Endothelial cell of hepatic sinusoid (primary cell): ENCODE data around the gene PHACTR3.

ENCODE experiments used
- in situ Hi-C: cut with HindIII; loops from 2 replicates; pipeline ENCODE4 v1.10.0; 2017; ENCODE audit warnings: low sequenced_read_pairs

Gene PHACTR3

GRCh38 chr20:59688999-59689398, 84.7 kb downstream of the PHACTR3 start:
- in situ Hi-C loops, result no loop called here

DNA sequence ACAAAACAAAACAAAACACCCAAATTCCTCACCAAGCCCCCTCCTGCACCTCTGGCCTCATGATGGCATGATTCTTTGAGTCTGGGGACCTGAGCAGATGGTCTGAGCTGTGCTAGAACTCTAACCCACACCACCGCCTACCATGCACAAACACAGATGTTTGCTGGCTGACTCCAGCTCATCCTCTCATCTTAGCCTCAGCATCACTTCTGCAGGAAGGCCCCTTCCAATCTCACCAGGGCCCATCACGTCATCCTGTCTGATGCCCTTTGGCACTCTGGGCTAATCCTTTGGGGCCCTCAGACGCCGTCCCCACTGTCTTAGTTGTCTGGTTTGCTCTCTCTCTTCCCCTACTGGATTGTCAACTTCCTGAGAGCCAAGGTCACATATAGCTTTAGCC, 85.8 kb downstream of the PHACTR3 start:
- in situ Hi-C loops, result no loop called here

DNA sequence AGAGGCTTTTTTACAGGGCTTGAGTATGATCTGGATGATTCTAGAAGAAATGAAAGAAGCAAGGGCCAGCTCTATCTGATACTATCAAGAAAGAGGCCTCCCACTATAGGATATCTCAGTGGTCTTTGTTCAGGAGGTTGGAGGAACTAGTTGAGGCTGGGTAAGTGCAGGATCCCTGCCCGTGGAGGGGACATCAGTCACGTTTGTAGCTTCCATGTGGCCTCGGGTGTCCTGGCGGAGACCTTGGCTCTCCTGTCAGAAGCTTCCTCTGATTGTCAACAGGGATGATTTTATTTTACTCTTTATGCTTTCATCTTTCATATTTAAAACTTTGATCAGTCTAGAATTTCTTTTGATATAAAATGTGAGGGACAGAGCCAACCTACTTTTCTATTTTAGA, 86.6 kb downstream of the PHACTR3 start:
- in situ Hi-C loops, result no loop called here

GRCh38 chr20:59692139-59692538, 87.8 kb downstream of the PHACTR3 start:
- in situ Hi-C loops, result no loop called here

- in situ Hi-C loops, result no loop called here
Measured at GRCh38 chr20:59693587-59693986, 89.2 kb downstream of the PHACTR3 start.

DNA sequence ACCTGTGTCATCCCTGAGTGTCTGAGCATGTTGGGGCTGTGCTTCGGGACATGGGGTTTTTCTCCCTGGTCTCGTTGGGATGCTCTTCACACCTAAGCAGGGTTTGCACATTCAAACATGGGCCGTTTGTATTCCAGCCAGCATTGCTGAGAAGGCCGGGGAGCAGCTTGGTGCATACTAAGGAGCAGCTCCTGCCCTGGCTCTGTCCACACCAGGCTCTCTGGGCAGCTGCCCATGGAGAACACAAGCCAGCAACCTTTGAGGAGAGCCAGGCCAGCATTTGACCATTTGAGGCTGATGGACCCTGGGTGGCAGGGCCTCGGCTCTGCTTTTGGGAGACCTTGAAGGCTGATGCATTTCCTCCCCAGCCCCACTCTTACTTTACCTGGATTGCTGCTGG, 92.1 kb downstream of the PHACTR3 start:
- in situ Hi-C loops, result no loop called here

DNA sequence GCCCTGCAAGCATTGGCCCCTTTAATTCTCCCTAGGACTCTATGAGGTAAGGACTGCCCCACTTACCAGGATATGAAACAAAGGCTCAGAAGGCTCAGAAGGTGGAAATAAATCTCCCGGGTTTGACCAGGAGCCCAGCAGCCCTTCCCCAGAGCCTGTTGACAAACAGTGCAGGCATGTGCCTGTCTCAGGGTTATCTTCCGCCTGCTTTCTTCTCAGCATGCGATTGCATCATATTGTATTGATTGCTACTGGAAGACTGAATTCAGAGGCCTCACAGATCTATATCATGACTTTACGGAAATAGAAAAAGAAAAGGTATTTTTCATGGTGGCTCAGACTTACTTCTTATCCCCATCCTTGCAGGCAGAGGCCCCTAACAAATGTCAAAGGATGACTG, 92.7 kb downstream of the PHACTR3 start:
- in situ Hi-C loops, result no loop called here

DNA sequence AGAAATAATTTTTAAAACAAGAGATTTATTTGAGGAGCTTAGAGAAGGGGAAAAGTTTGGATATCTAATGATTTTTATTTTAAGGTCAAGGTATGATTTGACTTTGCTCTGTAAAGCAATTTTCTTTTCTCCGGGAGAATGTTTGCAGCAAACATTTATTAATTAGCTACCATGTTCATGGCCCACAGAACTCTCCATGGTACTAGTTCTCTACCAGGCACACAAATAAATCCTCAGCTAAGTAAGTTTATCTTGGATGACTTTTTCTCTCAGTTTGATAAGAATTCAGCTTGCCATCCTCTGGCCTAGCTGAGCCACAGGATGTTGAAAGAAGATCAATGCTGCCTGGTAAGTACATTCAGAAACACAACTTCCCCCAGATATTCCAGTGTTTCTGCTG, 94.3 kb downstream of the PHACTR3 start:
- in situ Hi-C loops, result no loop called here

DNA sequence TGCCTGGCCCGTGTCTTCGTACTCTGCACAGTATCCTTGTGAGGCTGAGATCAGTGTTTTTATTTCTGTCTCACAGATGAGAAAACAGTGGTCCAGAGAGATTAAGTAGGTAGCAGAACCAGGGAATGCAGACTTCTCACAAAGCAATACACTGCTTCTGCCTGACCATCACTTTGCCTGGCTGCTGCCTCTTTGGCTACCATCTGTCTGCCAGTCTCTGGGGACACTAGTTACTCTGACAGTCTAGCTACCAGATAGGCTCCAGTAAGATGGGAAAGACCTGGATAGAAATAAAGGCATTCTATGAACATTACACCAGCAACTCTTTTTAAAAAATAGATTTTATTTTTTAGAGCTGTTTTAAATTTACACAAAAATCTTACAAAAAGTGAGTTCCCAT, 96.9 kb downstream of the PHACTR3 start:
- in situ Hi-C loops, result no loop called here

DNA sequence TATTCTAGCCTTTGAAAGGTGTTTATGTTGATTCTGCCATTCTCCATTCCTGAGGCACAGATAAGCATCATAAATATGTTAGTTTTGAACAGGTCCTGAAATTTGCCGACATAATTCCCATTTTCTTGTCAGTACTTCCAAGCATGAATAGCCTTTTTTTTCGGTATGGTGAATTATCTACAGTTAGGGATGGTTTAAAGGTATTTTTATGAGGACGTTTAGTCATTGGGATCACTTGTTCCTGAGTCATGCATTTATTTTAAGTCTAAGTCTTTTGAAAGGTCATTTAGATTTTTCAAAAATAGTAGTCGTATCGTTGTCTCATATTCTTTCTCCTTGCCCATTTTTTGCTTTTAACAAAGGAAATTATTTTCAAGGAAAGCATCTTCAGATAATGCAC, 98.7 kb downstream of the PHACTR3 start:
- in situ Hi-C loops, result no loop called here

DNA sequence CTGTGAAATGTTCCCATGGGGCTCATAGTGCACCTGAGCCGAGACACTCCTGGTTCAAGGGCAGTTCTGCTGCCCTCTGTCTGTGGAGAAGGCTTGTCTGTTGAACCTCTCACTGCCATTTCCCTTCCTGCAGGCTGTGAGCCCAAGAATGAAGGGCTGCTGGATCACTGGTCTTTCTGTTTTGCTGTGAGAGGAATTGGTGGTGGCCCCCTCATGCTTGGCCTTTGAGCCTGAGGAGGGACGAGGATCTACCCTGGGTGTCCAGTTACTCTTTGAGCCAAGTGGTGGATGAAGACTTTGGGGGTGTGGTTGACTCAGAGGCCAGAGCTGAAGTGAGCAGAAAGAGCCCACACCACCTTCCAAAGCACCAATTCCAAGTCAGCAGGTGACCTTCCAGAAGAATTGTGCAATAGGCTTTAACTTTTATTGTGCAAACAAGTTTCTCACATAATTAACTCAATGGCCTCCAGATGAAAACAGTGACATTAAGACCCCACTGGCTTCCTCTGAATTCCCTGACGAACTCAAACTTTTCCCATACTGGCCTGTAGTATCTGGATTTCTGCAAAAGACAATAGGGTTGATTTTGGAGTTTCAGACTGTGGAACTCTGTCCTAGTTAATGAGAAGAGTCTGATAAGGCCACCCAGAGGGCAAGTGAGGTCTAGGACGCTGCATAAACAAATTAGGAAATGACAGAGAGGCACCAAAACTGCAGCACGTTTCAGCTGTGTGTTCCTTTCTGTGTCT, 101.5 kb downstream of the PHACTR3 start:
- in situ Hi-C loops, result no loop called here

GRCh38 chr20:59706400-59706693, 102.0 kb downstream of the PHACTR3 start:
- in situ Hi-C loops, result no loop called here

- in situ Hi-C loops, result no loop called here
Measured at GRCh38 chr20:59708326-59708725, 104.0 kb downstream of the PHACTR3 start.

DNA sequence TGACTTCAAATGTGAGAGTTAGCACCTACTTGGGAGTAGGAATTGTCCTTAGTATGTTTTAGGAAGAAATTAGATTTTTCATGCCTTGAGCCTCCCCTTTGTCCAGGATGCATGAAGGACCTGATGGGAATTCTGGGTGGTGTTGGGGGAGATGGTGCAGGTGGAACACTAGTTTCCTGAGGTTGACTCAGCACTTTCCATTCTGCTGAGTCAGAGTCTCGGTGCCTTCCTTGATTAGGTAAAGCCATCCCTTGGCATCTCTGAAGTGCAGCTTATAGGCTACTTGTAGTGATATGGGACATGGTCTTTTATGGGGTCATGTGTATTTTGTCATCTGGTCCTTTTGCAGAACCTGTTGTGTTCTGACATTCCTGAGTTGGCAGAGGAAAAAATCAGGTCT, 105.3 kb downstream of the PHACTR3 start:
- in situ Hi-C loops, result no loop called here

GRCh38 chr20:59718071-59718470, 113.7 kb downstream of the PHACTR3 start:
- in situ Hi-C loops, result no loop called here

DNA sequence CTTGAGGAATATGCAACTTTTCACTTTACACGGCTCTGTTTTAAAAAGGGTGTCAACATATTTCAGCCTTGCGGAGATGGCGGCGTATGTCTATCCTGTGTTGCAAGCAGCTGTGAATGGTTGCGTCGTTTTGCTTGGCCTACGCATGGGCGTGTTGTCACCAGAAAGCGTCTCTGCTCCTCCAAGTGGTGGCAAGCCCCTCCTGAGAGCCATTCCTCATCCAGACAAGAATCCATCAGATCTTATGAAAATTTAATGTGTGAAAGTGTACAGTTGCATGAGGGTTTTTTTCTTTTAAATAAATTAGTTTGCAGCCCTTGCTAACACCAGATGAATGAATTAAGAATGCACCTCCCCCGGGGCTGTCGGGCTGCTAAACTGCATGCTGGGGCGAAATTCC, 114.4 kb downstream of the PHACTR3 start:
- in situ Hi-C loops, result no loop called here

DNA sequence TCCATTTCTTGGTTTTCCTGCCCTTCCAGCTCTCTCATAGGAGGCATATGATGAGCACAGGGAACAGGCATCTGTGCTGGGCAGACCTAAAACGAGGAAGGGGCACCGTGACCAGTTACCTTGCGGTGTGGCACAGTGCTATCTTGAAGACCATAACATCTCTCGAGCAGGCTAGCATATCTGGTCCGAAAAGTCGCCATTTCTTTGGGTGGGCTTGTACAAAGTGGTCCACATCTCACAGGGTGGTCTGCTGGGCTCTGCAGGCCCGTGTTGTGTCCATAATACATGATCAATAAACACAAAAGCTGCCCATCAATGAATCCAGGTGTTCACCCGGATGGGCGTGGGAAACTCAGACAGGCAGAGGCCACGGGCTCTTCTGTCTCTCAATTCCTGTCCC, 115.7 kb downstream of the PHACTR3 start:
- in situ Hi-C loops, result no loop called here

- in situ Hi-C loops, result no loop called here
Measured at GRCh38 chr20:59721386-59721785, 117.0 kb downstream of the PHACTR3 start.

GRCh38 chr20:59723108-59723500, 118.8 kb downstream of the PHACTR3 start:
- in situ Hi-C loops, result no loop called here

- in situ Hi-C loops, result no loop called here
Measured at GRCh38 chr20:59723607-59724456, 119.5 kb downstream of the PHACTR3 start.

DNA sequence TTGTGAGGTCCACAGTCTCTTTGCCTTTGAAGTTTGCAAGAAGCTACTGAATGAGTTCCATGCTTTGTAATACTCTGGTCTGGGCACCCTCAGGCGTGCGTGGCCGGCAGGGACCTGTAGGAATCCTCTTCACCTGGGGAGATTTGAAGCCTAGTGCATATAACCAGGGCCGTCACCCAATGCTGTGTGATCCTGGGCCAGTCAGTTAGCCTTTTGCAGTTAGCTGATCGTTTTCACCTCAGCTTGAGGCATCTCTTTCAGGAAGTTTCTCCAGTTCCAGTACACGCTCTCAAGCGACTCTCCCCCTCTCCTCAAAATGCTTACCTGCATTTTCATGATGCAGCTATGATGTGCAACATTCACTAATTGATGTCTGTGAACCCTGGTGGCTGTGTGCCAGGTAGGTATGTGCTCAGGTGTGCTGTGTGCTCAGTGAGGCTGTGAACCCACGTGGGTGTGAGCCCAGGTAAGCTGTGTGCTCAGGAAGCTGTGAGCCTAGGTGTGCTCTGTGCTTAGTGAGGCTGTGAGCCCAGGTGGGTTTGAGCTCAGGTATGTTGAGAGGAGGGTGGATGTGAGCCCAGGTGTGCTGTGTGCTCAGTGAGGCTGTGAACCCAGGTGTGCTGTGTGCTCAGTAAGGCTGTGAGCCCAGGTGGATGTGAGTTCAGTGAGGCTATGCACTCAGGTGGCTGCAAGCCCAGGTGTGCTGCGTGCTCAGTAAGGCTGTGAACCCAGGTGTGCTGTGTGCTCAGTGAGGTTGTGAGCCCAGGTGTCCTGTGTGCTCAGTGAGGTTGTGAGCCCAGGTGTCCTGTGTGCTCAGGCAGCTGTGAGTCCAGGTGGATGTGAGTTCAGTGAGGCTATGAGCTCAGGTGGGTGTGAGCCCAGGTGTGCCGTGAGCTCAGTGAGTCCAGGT, 120.4 kb downstream of the PHACTR3 start:
- in situ Hi-C loops, result no loop called here
